WTC11 (cell line): Measurements from ENCODE around the gene SLC29A1. TPM values are rescaled to one million over a fixed set of nuclear protein-coding genes. Genes with fewer than 3 reads are reported as not detected.
"Not testable (repeated sequence)": the region's sequence is repeated elsewhere in the genome, so short reads cannot be mapped to it uniquely, and the experiment has no call there.

ENCODE experiments used
- ATAC-seq: fragments of 200-7000 bp; cut with Tn5 transposase; 2 replicates; pipeline ENCODE4 v1.10.0; 2021; ENCODE audit warnings: mild to moderate bottlenecking, moderate library complexity
- CTCF ChIA-PET: fragments of 300-600 bp; sonication (Branson Sonifier 250); formaldehyde crosslinking; loops from one replicate; lab custom pipeline; 2021; ENCODE audit warnings: antibody characterized with exemption; lab: Charles Lee
- POLR2A ChIA-PET: fragments of 350-600 bp; sonication (Branson Sonifier 250); formaldehyde crosslinking; loops from one replicate; lab custom pipeline; 2021; ENCODE audit warnings: antibody characterized with exemption; lab: Charles Lee
- DNase-seq: peaks from one replicate; pipeline ENCODE4 v3.0.0; 2021; ENCODE audit warnings: low spot score
- H3K27ac Mint-ChIP-seq: 2 replicates; pipeline ENCODE4 v1.8.0; 2021; ENCODE audit warnings: mixed read lengths
- H3K27me3 Mint-ChIP-seq: 2 replicates; pipeline ENCODE4 v1.8.0; 2021; ENCODE audit warnings: low read depth, mild to moderate bottlenecking, moderate library complexity, mixed read lengths
- H3K36me3 Mint-ChIP-seq: 2 replicates; pipeline ENCODE4 v1.8.0; 2021; ENCODE audit warnings: mixed read lengths
- H3K4me1 Mint-ChIP-seq: 2 replicates; pipeline ENCODE4 v1.8.0; 2022; ENCODE audit warnings: mixed read lengths
- H3K4me3 Mint-ChIP-seq: 2 replicates; pipeline ENCODE4 v1.8.0; 2021; ENCODE audit warnings: mild to moderate bottlenecking, moderate library complexity, mixed read lengths
- H3K9me3 Mint-ChIP-seq: 2 replicates; pipeline ENCODE4 v1.8.0; 2021; ENCODE audit warnings: mixed read lengths
- CREB1 ChIP-seq: sonication (generic); formaldehyde crosslinking; IDR thresholded peaks from 2 replicates; pipeline ENCODE4 v1.8.0; 2023; ENCODE audit warnings: mild to moderate bottlenecking, missing genetic modification reagents
- CTCF ChIP-seq: fragments of 200-600 bp; IDR thresholded peaks from 2 replicates; pipeline ENCODE4 v1.8.0; 2022; ENCODE audit warnings: antibody characterized with exemption
- ERG ChIP-seq: fragments of 250-450 bp; sonication (Bioruptor Pico); IDR thresholded peaks from 2 replicates; pipeline ENCODE4 v1.8.0; 2021; ENCODE audit warnings: mild to moderate bottlenecking
- IRF2 ChIP-seq: sonication (generic); formaldehyde crosslinking; IDR thresholded peaks from 2 replicates; pipeline ENCODE4 v1.8.0; 2022; ENCODE audit warnings: low read depth, missing genetic modification reagents, borderline replicate concordance
- JAZF1 ChIP-seq: fragments of 250-450 bp; sonication (Bioruptor Pico); IDR thresholded peaks from 2 replicates; pipeline ENCODE4 v1.9.0; 2021; ENCODE audit warnings: moderate library complexity, mild to moderate bottlenecking, inconsistent platforms
- KAT7 ChIP-seq: sonication (generic); formaldehyde crosslinking; IDR thresholded peaks from 2 replicates; pipeline ENCODE4 v1.8.1; 2023; ENCODE audit warnings: missing genetic modification reagents, mild to moderate bottlenecking, borderline replicate concordance
- MYBL2 ChIP-seq: sonication (generic); formaldehyde crosslinking; IDR thresholded peaks from 2 replicates; pipeline ENCODE4 v1.8.1; 2023; ENCODE audit warnings: mild to moderate bottlenecking, moderate library complexity, missing genetic modification reagents
- NFATC4 ChIP-seq: fragments of 250-450 bp; sonication (Bioruptor Pico); IDR thresholded peaks from 2 replicates; pipeline ENCODE4 v1.9.0; 2021; ENCODE audit warnings: mild to moderate bottlenecking
- NFYB ChIP-seq: sonication (generic); formaldehyde crosslinking; conservative IDR thresholded peaks from 2 replicates; pipeline ENCODE4 v1.8.0; 2022; ENCODE audit warnings: low read depth, missing genetic modification reagents
- NR3C1 ChIP-seq: sonication (generic); formaldehyde crosslinking; conservative IDR thresholded peaks from 2 replicates; pipeline ENCODE4 v1.8.1; 2023; ENCODE audit warnings: low read depth, mild to moderate bottlenecking, missing genetic modification reagents
- OVOL2 ChIP-seq: fragments of 250-450 bp; sonication (Bioruptor Pico); IDR thresholded peaks from 2 replicates; pipeline ENCODE4 v1.9.0; 2021; ENCODE audit warnings: mild to moderate bottlenecking, borderline replicate concordance
- PREB ChIP-seq: sonication (generic); formaldehyde crosslinking; IDR thresholded peaks from 2 replicates; pipeline ENCODE4 v1.8.1; 2022; ENCODE audit warnings: mild to moderate bottlenecking, missing genetic modification reagents, moderate library complexity, borderline replicate concordance
- SOX15 ChIP-seq: fragments of 250-450 bp; sonication (Bioruptor Pico); IDR thresholded peaks from 2 replicates; pipeline ENCODE4 v1.9.0; 2021; ENCODE audit warnings: mild to moderate bottlenecking
- STAT6 ChIP-seq: sonication (generic); formaldehyde crosslinking; conservative IDR thresholded peaks from 2 replicates; pipeline ENCODE4 v1.8.1; 2023; ENCODE audit warnings: mild to moderate bottlenecking, low read depth, missing genetic modification reagents, moderate library complexity
- USF2 ChIP-seq: sonication (generic); formaldehyde crosslinking; IDR thresholded peaks from 2 replicates; pipeline ENCODE4 v1.8.1; 2023; ENCODE audit warnings: mild to moderate bottlenecking, missing genetic modification reagents, moderate library complexity
- ZBTB43 ChIP-seq: sonication (generic); formaldehyde crosslinking; IDR thresholded peaks from 2 replicates; pipeline ENCODE4 v1.8.1; 2023; ENCODE audit warnings: mild to moderate bottlenecking, missing genetic modification reagents
- ZNF219 ChIP-seq: sonication (generic); formaldehyde crosslinking; IDR thresholded peaks from 2 replicates; pipeline ENCODE4 v1.8.0; 2023; ENCODE audit warnings: missing genetic modification reagents, mild to moderate bottlenecking, borderline replicate concordance
- ZNF317 ChIP-seq: sonication (generic); formaldehyde crosslinking; IDR thresholded peaks from 2 replicates; pipeline ENCODE4 v1.8.1; 2023; ENCODE audit warnings: low read depth, mild to moderate bottlenecking, moderate library complexity, missing genetic modification reagents, borderline replicate concordance
- ZNF425 ChIP-seq: fragments of 250-450 bp; sonication (Bioruptor Pico); conservative IDR thresholded peaks from 2 replicates; pipeline ENCODE4 v1.9.0; 2021; ENCODE audit warnings: mild to moderate bottlenecking
- ZSCAN18 ChIP-seq: fragments of 250-450 bp; sonication (Bioruptor Pico); IDR thresholded peaks from 2 replicates; pipeline ENCODE4 v2.1.2; 2022; ENCODE audit warnings: mild to moderate bottlenecking, moderate library complexity
- total RNA-seq: library from RNA; stranded (reverse); gene quantifications from 3 replicates; pipeline ENCODE4 v1.2.3, GENCODE V29; 2021

The SLC29A1 gene
- total RNA-seq, 1 experiment from 2014 or later = 139 TPM

GRCh38 chr6:44230034-44230675 lies 6.8 kb downstream of the SLC29A1 start:
- Mint-ChIP-seq H3K4me1 (peaks cover 42% of the 10 kb centered on the region), H3K36me3 (peaks cover 52% of the 10 kb centered on the region), H3K27ac (no peak overlapping the region), H3K9me3 (no peaks in the 10 kb centered on the region), H3K27me3 (no peaks in the 10 kb centered on the region), H3K4me3 (no peak overlapping the region)
- no peak for DNase-seq
- CTCF ChIA-PET = interaction anchor here (1.2 kb wide), 1 partner anchor 16 kb away, joined by 3 read pairs; the partner anchor contains the start of gene HSP90AB1
- ATAC-seq = no peak
- POLR2A ChIA-PET = no interaction called here
- TF ChIP-seq IRF2 (CRISPR knock-in tag) = no peak
- TF ChIP-seq PREB (CRISPR knock-in tag) = no peak
- no peak for TF ChIP-seq ZSCAN18 (CRISPR knock-in tag)
- no peak for TF ChIP-seq ERG
- TF ChIP-seq ZNF425 (CRISPR knock-in tag) = no peak
- TF ChIP-seq CREB1 (CRISPR knock-in tag) = no peak
- TF ChIP-seq STAT6 (CRISPR knock-in tag) = no peak
- no peak for TF ChIP-seq NFATC4 (CRISPR knock-in tag)
- TF ChIP-seq OVOL2 = no peak
- no peak for TF ChIP-seq JAZF1 (CRISPR knock-in tag)
- no peak for TF ChIP-seq NR3C1 (CRISPR knock-in tag)
- TF ChIP-seq ZNF219 (CRISPR knock-in tag) = no peak
- TF ChIP-seq ZNF317 = no peak
- TF ChIP-seq NFYB = no peak
- no peak for TF ChIP-seq KAT7 (CRISPR knock-in tag)
- TF ChIP-seq CTCF = no peak
- TF ChIP-seq MYBL2 (CRISPR knock-in tag) = no peak
- no peak for TF ChIP-seq SOX15 (CRISPR knock-in tag)
- no peak for TF ChIP-seq USF2 (CRISPR knock-in tag)
- TF ChIP-seq ZBTB43 (CRISPR knock-in tag) = no peak

- H3K4me3 Mint-ChIP-seq, CTCF ChIA-PET, H3K27ac Mint-ChIP-seq, H3K27me3 Mint-ChIP-seq, POLR2A ChIA-PET, H3K9me3 Mint-ChIP-seq, ATAC-seq, DNase-seq: not testable (repeated sequence)
- peaks cover 60% of the 10 kb centered on the region for H3K36me3 Mint-ChIP-seq
- H3K4me1 Mint-ChIP-seq = peaks cover 39% of the 10 kb centered on the region
Measured at GRCh38 chr6:44231426-44231825, 8.0 kb downstream of the SLC29A1 start.
